ENCODE measurements around the gene MRFAP1.

The MRFAP1 gene

GRCh38 chr4:6658597-6659075 is 18.2 kb downstream of the MRFAP1 start:
- Histone ChIP-seq H3K9ac (peak overlapping the region in 2 of 11 experiments; percentile 14 to 24; a peak in 2 of 22 replicates), H3K27me3 (peaks cover 38 to 49% (median 46%) of the 10 kb centered on the region in 11 experiments), H3K4me3 (peak overlapping the region in 9 of 10 experiments; percentile 3 to 49 (median 36); a peak in 9 of 20 replicates), H3K27ac (no peak overlapping the region), H3K9me3 (replicated peaks in 1 of 11) (peaks cover 0 to 9% (median 0%) of the 10 kb centered on the region in 11 experiments; a peak in 3 of 22 replicates), H4K20me1 (peaks cover 0 to 15% (median 0%) of the 10 kb centered on the region in 11 experiments; a peak in 4 of 22 replicates), H3K36me3 (no peaks in the 10 kb centered on the region), H3K4me2 (peak overlapping the region; percentile 50 to 86 (median 67)), H3K4me1 (peaks cover 22 to 39% (median 25%) of the 10 kb centered on the region in 10 experiments)
- no peak for TF ChIP-seq Cebpa-rat (IDR thresholded peaks at IDR 0.05)

GRCh38 chr4:6659897-6660296 is 19.4 kb downstream of the MRFAP1 start:
- Histone ChIP-seq H3K27ac (no peak overlapping the region), H3K27me3 (peaks cover 38 to 57% (median 47%) of the 10 kb centered on the region in 11 experiments)
- TF ChIP-seq Cebpa-rat (IDR thresholded peaks at IDR 0.05) = no peak

GRCh38 chr4:6660430-6660829 is 19.9 kb downstream of the MRFAP1 start:
- no peak for TF ChIP-seq Cebpa-rat (IDR thresholded peaks at IDR 0.05)
- H4K20me1 ChIP-seq = peaks cover 0 to 15% (median 0%) of the 10 kb centered on the region in 11 experiments; a peak in 4 of 22 replicates
- H3K27me3 ChIP-seq = peaks cover 38 to 57% (median 47%) of the 10 kb centered on the region in 11 experiments
- H3K27ac ChIP-seq = no peak overlapping the region
- H3K36me3 ChIP-seq = no peaks in the 10 kb centered on the region
- H3K4me1 ChIP-seq = peaks cover 22 to 39% (median 25%) of the 10 kb centered on the region in 10 experiments
- H3K4me3 ChIP-seq = no peak overlapping the region
- peak overlapping the region in 4 of 11 experiments; percentile 3 to 72 (median 68); a peak in 2 of 22 replicates for H3K4me2 ChIP-seq
- H3K9me3 ChIP-seq (replicated peaks in 1 of 11) = peaks cover 0 to 9% (median 0%) of the 10 kb centered on the region in 11 experiments; a peak in 3 of 22 replicates
- no peak overlapping the region for H3K9ac ChIP-seq

More at GRCh38 chr4:6659897-6660296, 19.4 kb downstream of the MRFAP1 start:
- Histone ChIP-seq H3K4me2 (0 out of 22 replicates have a peak overlapping the region, but pooled peaks of 1 of the 11 experiments have one; percentile 3), H3K9me3 (replicated peaks in 1 of 11) (peaks cover 0 to 9% (median 0%) of the 10 kb centered on the region in 11 experiments; a peak in 3 of 22 replicates), H3K4me3 (no peak overlapping the region), H3K36me3 (no peaks in the 10 kb centered on the region), H3K9ac (no peak overlapping the region), H3K4me1 (peaks cover 22 to 39% (median 25%) of the 10 kb centered on the region in 10 experiments), H4K20me1 (peaks cover 0 to 15% (median 0%) of the 10 kb centered on the region in 11 experiments; a peak in 4 of 22 replicates)

- H3K4me3 ChIP-seq = no peak overlapping the region
- peaks cover 0 to 12% (median 0%) of the 10 kb centered on the region in 11 experiments; a peak in 4 of 22 replicates for H4K20me1 ChIP-seq
- H3K27ac ChIP-seq = no peak overlapping the region
- peaks cover 22 to 42% (median 26%) of the 10 kb centered on the region in 10 experiments for H3K4me1 ChIP-seq
- peaks cover 0 to 19% (median 6%) of the 10 kb centered on the region in 11 experiments; a peak in 8 of 22 replicates for H3K9me3 ChIP-seq (replicated peaks in 1 of 11)
- peaks cover 32 to 45% (median 37%) of the 10 kb centered on the region in 11 experiments for H3K27me3 ChIP-seq
- H3K9ac ChIP-seq = no peak overlapping the region
- H3K36me3 ChIP-seq = peaks cover 0 to 4% (median 0%) of the 10 kb centered on the region in 11 experiments; a peak in 1 of 22 replicates
- H3K4me2 ChIP-seq = peak overlapping the region in 4 of 11 experiments; percentile 27 to 72 (median 48); a peak in 6 of 22 replicates
- TF ChIP-seq Cebpa-rat (IDR thresholded peaks at IDR 0.05) = no peak
Measured at GRCh38 chr4:6662591-6662990, 22.1 kb downstream of the MRFAP1 start.

- no peak for TF ChIP-seq Cebpa-rat (IDR thresholded peaks at IDR 0.05)
- H3K27me3 ChIP-seq = peaks cover 20 to 33% (median 25%) of the 10 kb centered on the region in 11 experiments
- H3K4me1 ChIP-seq = peaks cover 18 to 39% (median 26%) of the 10 kb centered on the region in 10 experiments
Measured at GRCh38 chr4:6663596-6664393, 23.3 kb downstream of the MRFAP1 start.

GRCh38 chr4:6665320-6665654 is 24.8 kb downstream of the MRFAP1 start:
- no peak for TF ChIP-seq Cebpa-rat (IDR thresholded peaks at IDR 0.05)
- Histone ChIP-seq H3K27me3 (peaks cover 5 to 18% (median 10%) of the 10 kb centered on the region in 11 experiments), H3K9ac (no peak overlapping the region), H3K4me1 (peaks cover 3 to 33% (median 19%) of the 10 kb centered on the region in 10 experiments; a peak in 16 of 20 replicates), H3K4me2 (no peak overlapping the region), H3K36me3 (peaks cover 0 to 6% (median 0%) of the 10 kb centered on the region in 11 experiments; a peak in 1 of 22 replicates), H3K9me3 (replicated peaks in 1 of 11) (peaks cover 0 to 16% (median 4%) of the 10 kb centered on the region in 11 experiments; a peak in 7 of 22 replicates), H3K4me3 (no peak overlapping the region), H3K27ac (no peak overlapping the region), H4K20me1 (no peaks in the 10 kb centered on the region; a peak in 1 of 22 replicates)

More at GRCh38 chr4:6663596-6664393, 23.3 kb downstream of the MRFAP1 start:
- peaks cover 0 to 8% (median 0%) of the 10 kb centered on the region in 11 experiments; a peak in 2 of 22 replicates for H4K20me1 ChIP-seq
- no peak overlapping the region for H3K9ac ChIP-seq
- no peak overlapping the region for H3K27ac ChIP-seq
- peaks cover 0 to 4% (median 0%) of the 10 kb centered on the region in 11 experiments; a peak in 1 of 22 replicates for H3K36me3 ChIP-seq
- H3K4me2 ChIP-seq = peak overlapping the region in 2 of 11 experiments; percentile 27 to 70; a peak in 2 of 22 replicates
- H3K9me3 ChIP-seq (replicated peaks in 1 of 11) = peaks cover 0 to 16% (median 4%) of the 10 kb centered on the region in 11 experiments; a peak in 7 of 22 replicates
- H3K4me3 ChIP-seq = no peak overlapping the region

- TF ChIP-seq Cebpa-rat (IDR thresholded peaks at IDR 0.05) = no peak
- peaks cover 0 to 22% (median 9%) of the 10 kb centered on the region in 11 experiments; a peak in 13 of 22 replicates for H3K9me3 ChIP-seq (replicated peaks in 1 of 11)
- H3K27me3 ChIP-seq = peaks cover 0 to 10% (median 0%) of the 10 kb centered on the region in 11 experiments; a peak in 4 of 22 replicates
- H3K9ac ChIP-seq = no peak overlapping the region
- peaks cover 0 to 8% (median 3%) of the 10 kb centered on the region in 10 experiments; a peak in 4 of 20 replicates for H3K4me1 ChIP-seq
- H3K27ac ChIP-seq = no peak overlapping the region
- H3K36me3 ChIP-seq = peaks cover 0 to 6% (median 0%) of the 10 kb centered on the region in 11 experiments; a peak in 1 of 22 replicates
- no peak overlapping the region for H3K4me3 ChIP-seq
- peak overlapping the region in 1 of 11 experiments; percentile 34; a peak in 1 of 22 replicates for H3K4me2 ChIP-seq
- H4K20me1 ChIP-seq = no peaks in the 10 kb centered on the region
Measured at GRCh38 chr4:6668391-6668790, 27.9 kb downstream of the MRFAP1 start.

- Histone ChIP-seq H3K27me3 (no peaks in the 10 kb centered on the region), H3K36me3 (peaks cover 0 to 16% (median 14%) of the 10 kb centered on the region in 11 experiments; a peak in 12 of 22 replicates), H3K4me3 (no peak overlapping the region), H3K9me3 (replicated peaks in 1 of 11) (peaks cover 0 to 14% (median 6%) of the 10 kb centered on the region in 11 experiments; a peak in 10 of 22 replicates), H3K27ac (no peak overlapping the region), H3K4me2 (no peak overlapping the region), H4K20me1 (peaks cover 13 to 26% (median 24%) of the 10 kb centered on the region in 11 experiments; a peak in 20 of 22 replicates), H3K9ac (no peak overlapping the region), H3K4me1 (peaks cover 19 to 26% (median 21%) of the 10 kb centered on the region in 10 experiments)
- TF ChIP-seq Cebpa-rat (IDR thresholded peaks at IDR 0.05) = no peak
Measured at GRCh38 chr4:6671648-6672047, 31.2 kb downstream of the MRFAP1 start.
